ENCODE data around the gene BSDC1. TPM values are rescaled to one million over a fixed set of nuclear protein-coding genes. Genes with fewer than 3 reads are reported as not detected.
"Not testable (repeated sequence)": the region's sequence is repeated elsewhere in the genome, so short reads cannot be mapped to it uniquely, and the experiment has no call there.

Gene BSDC1
- total and polyA plus RNA-seq, 2 experiments from 2014 or later, result 56.2 to 78.7 TPM

DNA sequence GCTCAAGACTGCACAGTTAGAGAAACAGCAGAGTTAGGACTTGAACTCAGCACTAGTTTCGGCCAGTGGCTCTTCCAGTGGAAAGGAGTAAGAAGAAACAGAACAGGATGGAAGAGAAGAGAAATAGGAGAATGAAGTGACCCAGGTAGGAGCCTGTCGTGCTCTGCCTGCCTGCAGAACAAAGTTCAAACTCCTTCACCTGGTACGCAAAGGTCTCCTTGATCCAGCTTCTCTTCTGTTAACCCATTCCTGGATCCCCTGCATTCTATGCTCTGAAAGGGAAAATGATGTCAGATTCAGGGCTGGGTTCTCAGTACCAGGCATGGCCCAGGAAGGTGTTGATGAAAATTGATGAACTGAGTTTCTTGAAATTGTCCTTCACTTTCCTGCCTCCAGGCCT, 35.8 kb downstream of the BSDC1 start:
- TF ChIP-seq, protein P1, sequence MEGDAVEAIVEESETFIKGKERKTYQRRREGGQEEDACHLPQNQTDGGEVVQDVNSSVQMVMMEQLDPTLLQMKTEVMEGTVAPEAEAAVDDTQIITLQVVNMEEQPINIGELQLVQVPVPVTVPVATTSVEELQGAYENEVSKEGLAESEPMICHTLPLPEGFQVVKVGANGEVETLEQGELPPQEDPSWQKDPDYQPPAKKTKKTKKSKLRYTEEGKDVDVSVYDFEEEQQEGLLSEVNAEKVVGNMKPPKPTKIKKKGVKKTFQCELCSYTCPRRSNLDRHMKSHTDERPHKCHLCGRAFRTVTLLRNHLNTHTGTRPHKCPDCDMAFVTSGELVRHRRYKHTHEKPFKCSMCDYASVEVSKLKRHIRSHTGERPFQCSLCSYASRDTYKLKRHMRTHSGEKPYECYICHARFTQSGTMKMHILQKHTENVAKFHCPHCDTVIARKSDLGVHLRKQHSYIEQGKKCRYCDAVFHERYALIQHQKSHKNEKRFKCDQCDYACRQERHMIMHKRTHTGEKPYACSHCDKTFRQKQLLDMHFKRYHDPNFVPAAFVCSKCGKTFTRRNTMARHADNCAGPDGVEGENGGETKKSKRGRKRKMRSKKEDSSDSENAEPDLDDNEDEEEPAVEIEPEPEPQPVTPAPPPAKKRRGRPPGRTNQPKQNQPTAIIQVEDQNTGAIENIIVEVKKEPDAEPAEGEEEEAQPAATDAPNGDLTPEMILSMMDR (IDR thresholded peaks at IDR 0.05; ENCODE audit: low read depth, low read length), result no peak
- Histone ChIP-seq H3K27me3 (no peaks in the 10 kb centered on the region), H3K27ac (no peak overlapping the region), H3K9me3 (ENCODE audit: low read depth) (no peaks in the 10 kb centered on the region), H3K4me1 (ENCODE audit: low read depth) (peaks cover 16% of the 10 kb centered on the region), H3K4me3 (no peak overlapping the region), H3K36me3 (peaks cover under 1% of the 10 kb centered on the region)
- DNase-seq (ENCODE audit: low read depth in 1 of 2, low spot score in 1 of 2), result no peak

DNA sequence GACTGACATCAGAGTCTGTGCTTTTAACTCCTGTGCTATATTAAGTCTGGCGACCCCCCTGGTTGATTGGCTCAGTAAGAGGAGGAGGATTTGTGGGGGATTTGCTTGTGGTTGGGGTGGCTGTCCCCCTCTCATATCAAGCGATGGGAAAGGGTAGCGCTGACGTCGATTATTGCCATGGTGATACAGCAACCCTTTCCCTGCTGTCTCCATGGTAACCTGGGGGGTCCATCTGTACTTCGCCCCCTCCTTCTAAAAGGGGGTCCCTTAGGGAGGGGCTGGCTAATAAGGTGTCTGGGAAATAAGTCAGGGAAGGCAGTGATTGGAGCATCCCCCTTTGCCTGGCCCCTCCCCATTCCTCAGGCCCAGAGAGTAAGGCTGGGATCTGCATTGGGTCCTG, 36.6 kb downstream of the BSDC1 start:
- Histone ChIP-seq H3K27me3 (no peaks in the 10 kb centered on the region), H3K36me3 (no peaks in the 10 kb centered on the region), H3K4me1 (ENCODE audit: low read depth) (peaks cover 23% of the 10 kb centered on the region), H3K4me3 (no peak overlapping the region), H3K9me3 (ENCODE audit: low read depth) (no peaks in the 10 kb centered on the region), H3K27ac (no peak overlapping the region)
- DNase-seq (ENCODE audit: low read depth in 1 of 2, low spot score in 1 of 2), result no peak
- TF ChIP-seq, protein P1 (IDR thresholded peaks at IDR 0.05; ENCODE audit: low read depth, low read length), result no peak

DNA sequence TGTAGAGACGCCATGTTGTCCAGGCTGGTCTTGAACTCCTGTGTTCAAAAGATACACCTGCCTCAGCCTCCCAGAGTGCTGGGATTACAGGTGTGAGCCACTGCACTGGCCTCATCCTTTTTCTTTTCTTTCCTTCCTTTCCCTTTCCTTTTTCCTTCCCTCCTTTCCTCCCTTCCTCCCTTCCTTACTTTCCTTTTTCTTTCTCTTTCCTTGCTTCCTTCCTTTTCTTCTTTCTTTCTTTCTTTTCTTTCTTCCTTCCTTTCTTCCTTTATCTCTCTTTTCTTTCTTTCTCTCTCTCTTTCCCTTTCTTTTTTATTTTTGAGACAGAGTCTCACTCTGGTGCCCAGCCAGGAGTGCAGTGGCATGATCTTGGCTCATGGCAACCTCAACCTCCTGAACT, 37.8 kb downstream of the BSDC1 start:
- Histone ChIP-seq H3K4me1 (ENCODE audit: low read depth) (peaks cover 21% of the 10 kb centered on the region), H3K27me3 (no peaks in the 10 kb centered on the region), H3K9me3 (ENCODE audit: low read depth) (no peaks in the 10 kb centered on the region), H3K36me3 (no peaks in the 10 kb centered on the region), H3K4me3 (no peak overlapping the region), H3K27ac (no peak overlapping the region)
- TF ChIP-seq, protein P1 (IDR thresholded peaks at IDR 0.05; ENCODE audit: low read depth, low read length), result no peak
- DNase-seq (ENCODE audit: low read depth in 1 of 2, low spot score in 1 of 2), result no peak

DNA sequence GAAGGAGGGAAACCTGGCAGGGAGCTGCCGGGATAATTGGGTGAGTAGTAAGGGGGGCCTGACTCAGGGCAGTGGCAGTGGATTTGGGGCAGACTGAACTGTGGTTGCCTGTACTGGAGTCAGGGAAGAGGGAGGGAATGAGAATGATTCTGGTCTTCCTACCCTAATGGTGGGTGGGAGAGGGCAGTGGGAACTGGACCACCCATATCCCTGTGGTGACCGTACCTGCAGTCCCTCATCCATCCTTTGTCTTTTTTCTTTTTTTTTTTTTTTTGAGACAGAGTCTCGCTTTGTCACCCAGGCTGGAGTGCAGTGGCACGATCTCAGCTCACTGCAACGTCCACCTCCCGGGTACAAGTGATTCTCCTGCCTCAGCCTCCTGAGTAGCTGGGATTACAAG, 38.5 kb downstream of the BSDC1 start:
- H3K27ac ChIP-seq; DNase-seq (ENCODE audit: low read depth in 1 of 2, low spot score in 1 of 2); H3K9me3 ChIP-seq (ENCODE audit: low read depth); H3K27me3 ChIP-seq; H3K36me3 ChIP-seq; H3K4me3 ChIP-seq: not testable (repeated sequence)
- peaks cover 21% of the 10 kb centered on the region for H3K4me1 ChIP-seq (ENCODE audit: low read depth)

DNA sequence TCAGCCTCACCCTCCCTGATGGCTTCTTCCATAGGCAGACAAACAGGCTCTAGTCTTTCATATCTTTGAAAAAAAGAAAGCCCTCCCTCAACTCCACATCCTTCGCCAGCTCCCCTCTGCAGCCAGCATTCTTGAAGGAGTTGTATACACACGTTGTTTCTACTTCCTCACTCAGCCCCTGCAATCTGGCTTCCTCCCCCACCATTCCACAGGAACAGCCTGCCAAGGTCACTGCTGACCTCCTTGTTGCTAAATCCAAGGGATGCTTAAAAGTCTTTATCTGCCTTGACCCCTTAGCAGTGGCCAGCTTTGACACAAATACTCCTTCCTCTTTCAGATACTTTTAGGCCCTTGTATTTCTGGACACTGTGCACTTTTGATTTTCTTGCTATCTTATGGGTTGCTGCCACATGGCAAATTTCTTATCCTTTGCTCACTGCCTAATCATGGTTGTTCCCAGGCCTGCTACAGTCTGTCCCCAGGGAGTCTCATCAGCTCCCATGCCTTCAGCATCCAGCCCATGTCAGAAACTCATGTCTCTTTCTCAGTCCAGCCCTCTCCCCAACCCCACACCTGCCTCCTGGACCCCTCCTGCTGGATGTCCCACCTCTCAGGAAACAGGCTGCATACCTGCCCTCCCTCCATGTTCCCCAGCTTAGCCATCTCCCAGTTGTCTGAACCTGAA, 40.2 kb downstream of the BSDC1 start:
- Histone ChIP-seq H3K4me1 (ENCODE audit: low read depth) (peaks cover 21% of the 10 kb centered on the region), H3K4me3 (no peak overlapping the region), H3K27me3 (no peaks in the 10 kb centered on the region), H3K36me3 (no peaks in the 10 kb centered on the region), H3K27ac (peak overlapping the region; percentile 67), H3K9me3 (ENCODE audit: low read depth) (no peaks in the 10 kb centered on the region)
- DNase-seq (ENCODE audit: low read depth in 1 of 2, low spot score in 1 of 2), result peak in 1 of 2 donors; percentile 97
- TF ChIP-seq, protein P1 (IDR thresholded peaks at IDR 0.05; ENCODE audit: low read depth, low read length), result no peak

DNA sequence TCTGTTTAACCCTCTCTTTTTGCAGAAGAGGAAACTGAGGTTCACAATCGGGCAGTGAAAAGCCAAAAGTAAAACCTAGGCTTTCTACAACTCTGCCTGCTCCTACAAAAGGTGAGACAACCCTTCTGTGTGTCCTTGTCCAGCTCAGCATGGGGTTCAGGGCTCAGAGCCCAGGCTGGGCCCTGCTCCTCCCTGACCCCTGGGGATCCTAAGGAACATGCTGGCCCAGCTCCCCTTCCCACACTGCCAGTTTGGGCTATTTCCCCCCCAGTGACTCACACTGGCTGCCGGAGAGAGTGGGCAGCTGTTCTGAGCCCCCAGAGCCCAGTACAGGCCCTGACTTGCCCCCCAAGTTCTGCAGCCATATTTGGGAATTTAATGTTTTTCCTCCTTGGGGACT, 40.8 kb downstream of the BSDC1 start:
- no peaks in the 10 kb centered on the region for H3K27me3 ChIP-seq
- H3K9me3 ChIP-seq (ENCODE audit: low read depth), result no peaks in the 10 kb centered on the region
- H3K4me1 ChIP-seq (ENCODE audit: low read depth), result peaks cover 21% of the 10 kb centered on the region
- H3K4me3 ChIP-seq, result no peak overlapping the region
- H3K36me3 ChIP-seq, result no peaks in the 10 kb centered on the region
- no peak for DNase-seq (ENCODE audit: low read depth in 1 of 2, low spot score in 1 of 2)
- TF ChIP-seq, protein P1 (IDR thresholded peaks at IDR 0.05; ENCODE audit: low read depth, low read length), result no peak
- H3K27ac ChIP-seq, result peak overlapping the region; percentile 67
